NCI-H226 (cell line): ENCODE data around the gene TGFBR3L.

ENCODE experiments used
- DNase-seq: peaks from one replicate; pipeline ENCODE4 v3.0.0-alpha.2; 2015

The TGFBR3L gene

GRCh38 chr19:7914598-7915045 is at the start of gene TGFBR3L:
Gene TGFBR3L (plus strand): TSS chr19:7914830.
- no peak for DNase-seq

GRCh38 chr19:7865262-7865911 is 49.2 kb upstream of the TGFBR3L start:
- DNase-seq: no peak

GRCh38 chr19:7866399-7867091 is 48.1 kb upstream of the TGFBR3L start:
- no peak for DNase-seq

GRCh38 chr19:7867092-7867844 is 47.4 kb upstream of the TGFBR3L start:
- no peak for DNase-seq

GRCh38 chr19:7868326-7868670 is 46.3 kb upstream of the TGFBR3L start:
- DNase-seq: no peak

GRCh38 chr19:7868671-7869452 is 45.8 kb upstream of the TGFBR3L start:
- DNase-seq: peak; percentile 77

GRCh38 chr19:7869453-7869909 is 45.1 kb upstream of the TGFBR3L start:
- DNase-seq: peak; percentile 71

- DNase-seq: peak; percentile 78
These were observed 44.6 kb upstream of the TGFBR3L start for GRCh38 chr19:7869910-7870511.

- DNase-seq: peak; percentile 82
These were observed 43.8 kb upstream of the TGFBR3L start for GRCh38 chr19:7870571-7871436.

- peak; percentile 87 for DNase-seq
These were observed 43.0 kb upstream of the TGFBR3L start for GRCh38 chr19:7871437-7872305.

GRCh38 chr19:7872306-7873204 is 42.1 kb upstream of the TGFBR3L start:
- no peak for DNase-seq

- no peak for DNase-seq
These were observed 41.1 kb upstream of the TGFBR3L start for GRCh38 chr19:7873304-7874075.

GRCh38 chr19:7874076-7874896 is 40.3 kb upstream of the TGFBR3L start, which contains the start of gene PRR36:
Gene PRR36 (minus strand): TSS chr19:7874390. CDS start chr19:7873689, 701 bp downstream.
- DNase-seq: peak; percentile 49

GRCh38 chr19:7874897-7875273 is 39.7 kb upstream of the TGFBR3L start:
- DNase-seq: no peak

GRCh38 chr19:7877249-7877836 is 37.3 kb upstream of the TGFBR3L start:
- no peak for DNase-seq

- DNase-seq: no peak
These were observed 35.4 kb upstream of the TGFBR3L start for GRCh38 chr19:7879111-7879807.
